Astrocyte (in vitro differentiated cells and primary cell): Measurements from ENCODE around the gene CBR4.

ENCODE experiments used
- CTCF ChIP-seq: IDR thresholded peaks from 2 replicates; pipeline ENCODE4 v1.5.1; 2011; ENCODE audit warnings: low read depth, mild to moderate bottlenecking, inconsistent platforms, low read length, moderate library complexity; ENCODE audit not compliant: insufficient read depth
- EZH2 ChIP-seq: IDR thresholded peaks from 2 replicates; pipeline ENCODE4 v1.6.1; 2012; ENCODE audit warnings: mild to moderate bottlenecking, low read length, inconsistent platforms; ENCODE audit not compliant: insufficient read depth

GRCh38 chr4:169030562-169030982, 20.5 kb upstream of the CBR4 start:
- no peak for TF ChIP-seq CTCF
- no peak for TF ChIP-seq EZH2
